Aorta (tissue), 5 donors: Measurements from ENCODE around the gene NOTCH4. TPM values are rescaled to one million over a fixed set of nuclear protein-coding genes. Genes with fewer than 3 reads are reported as not detected.
"Not testable (repeated sequence)": the region's sequence is repeated elsewhere in the genome, so short reads cannot be mapped to it uniquely, and the experiment has no call there.

Experiments
- ATAC-seq: fragments of 200-7000 bp; cut with Tn5 transposase; one replicate; pipeline ENCODE4 v1.9.1; 2022; ENCODE audit warnings: moderate library complexity; ENCODE audit not compliant: low FRiP score
- DNase-seq, 2 donors: peaks; one replicate each; pipeline ENCODE4 v3.0.0-alpha.2; 2020
- H3K27ac ChIP-seq, 2 donors: one replicate each; pipeline ENCODE4 v1.5.1; 2013; ENCODE audit warnings: low read length in 2 of 2, mild to moderate bottlenecking in 2 of 2, moderate library complexity in 2 of 2, control low read depth in 1 of 2, inconsistent platforms in 1 of 2, low read depth in 1 of 2
- H3K27me3 ChIP-seq, 2 donors: one replicate each; pipeline ENCODE4 v1.6.1; 2013; ENCODE audit warnings: control low read depth in 1 of 2, low read length in 1 of 2, mild to moderate bottlenecking in 1 of 2, moderate library complexity in 1 of 2; ENCODE audit not compliant: insufficient read depth in 2 of 2, control insufficient read depth in 1 of 2
- H3K36me3 ChIP-seq, 2 donors: one replicate each; pipeline ENCODE4 v1.6.1; 2013; ENCODE audit warnings: control low read depth in 1 of 2, low read length in 1 of 2, mild to moderate bottlenecking in 1 of 2; ENCODE audit not compliant: insufficient read depth in 2 of 2, control insufficient read depth in 1 of 2
- H3K4me1 ChIP-seq, 2 donors: one replicate each; pipeline ENCODE4 v1.6.1; 2013; ENCODE audit warnings: low read length in 2 of 2, control low read depth in 1 of 2, mild to moderate bottlenecking in 1 of 2, moderate library complexity in 1 of 2; ENCODE audit not compliant: insufficient read depth in 2 of 2, control insufficient read depth in 1 of 2
- H3K4me3 ChIP-seq, 2 donors: one replicate each; pipeline ENCODE4 v1.5.1; 2013; ENCODE audit warnings: low read length in 2 of 2, control low read depth in 1 of 2, mild to moderate bottlenecking in 1 of 2
- H3K9me3 ChIP-seq: one replicate; pipeline ENCODE4 v1.6.1; 2013; ENCODE audit warnings: mild to moderate bottlenecking, low read length; ENCODE audit not compliant: control insufficient read depth
- WGBS, 2 donors: extraction: QIAGEN DNeasy Blood & Tissue Kit; methylation state at CpG; one replicate each; pipeline ENCODE4 v1.1.7; 2013; 5-methylcytosine and 5-hydroxymethylcytosine counted together
- intact Hi-C, 2 donors: fragments of 100-400 bp; cut with DNase I; formaldehyde crosslinking; loops; one replicate each; pipeline versions ENCODE4 v1.14.2 to v1.15.0; 2022
- polyA plus RNA-seq, 2 donors: library from polyadenylated mRNA; stranded (reverse); fragments of 200-250 nt; gene quantifications; one replicate each; pipeline ENCODE4 v1.2.3, GENCODE V29; 2013
- total RNA-seq, 2 donors: library from RNA; stranded (reverse); fragmentation: NEBNext Ultra II Directional; extraction: Animal tissue kit (Norgen Biotek cat#: 25700); gene quantifications; one replicate each; pipeline ENCODE4 v1.2.1, GENCODE V29; 2021
- donor health status: healthy with polysubstance abuse.
- donor health status: Bipolar disorder and iron deficiency.
- donor health status: DM: no; HTN: no; CAD: no.
- donor health status: DM: no; HTN: no; CAD: no.
- donor health status: DM: yes; HTN: yes; CAD: no.

The NOTCH4 gene
- total and polyA plus RNA-seq, 4 donors, result 4.0 to 64.4 (median 21.3) TPM

- ATAC-seq, result no peak
- intact Hi-C loops, result no loop called here
- 90 to 91% methylated on average over 6 of the region's 6 CpGs for WGBS, 2 donors
- H3K9me3 ChIP-seq, result no peaks in the 10 kb centered on the region
- H3K36me3 ChIP-seq, result no peaks in the 10 kb centered on the region
- no peak for DNase-seq
- no peak overlapping the region for H3K27ac ChIP-seq
- no peak overlapping the region for H3K4me3 ChIP-seq
- H3K4me1 ChIP-seq, result no peaks in the 10 kb centered on the region
- no peaks in the 10 kb centered on the region for H3K27me3 ChIP-seq
These were observed 10.2 kb downstream of the NOTCH4 start for GRCh38 chr6:32213649-32214048.

GRCh38 chr6:32212076-32212760 is 11.6 kb downstream of the NOTCH4 start:
- WGBS, 2 donors, result 60 to 70% methylated on average over 12 of the region's 12 CpGs
- Histone ChIP-seq H3K9me3 (no peaks in the 10 kb centered on the region), H3K4me3 (no peak overlapping the region), H3K27ac (no peak overlapping the region), H3K36me3 (no peaks in the 10 kb centered on the region), H3K27me3 (no peaks in the 10 kb centered on the region), H3K4me1 (no peaks in the 10 kb centered on the region)
- DNase-seq (no peak), ATAC-seq (no peak)
- intact Hi-C loops, result no loop called here

- H3K9me3 ChIP-seq, ATAC-seq, H3K4me3 ChIP-seq, DNase-seq, H3K36me3 ChIP-seq, H3K27me3 ChIP-seq, H3K4me1 ChIP-seq, intact Hi-C loops, H3K27ac ChIP-seq: not testable (repeated sequence)
- 86% methylated on average over 4 of the region's 4 CpGs for WGBS, 2 donors
These were observed 12.4 kb downstream of the NOTCH4 start for GRCh38 chr6:32211432-32211831.

GRCh38 chr6:32210191-32210601 is 13.7 kb downstream of the NOTCH4 start:
- ATAC-seq, result no peak

GRCh38 chr6:32208996-32209395 is 14.9 kb downstream of the NOTCH4 start:
- intact Hi-C loops, result no loop called here
- Histone ChIP-seq H3K27me3 (no peaks in the 10 kb centered on the region), H3K9me3 (no peaks in the 10 kb centered on the region), H3K4me3 (no peak overlapping the region), H3K4me1 (no peaks in the 10 kb centered on the region), H3K36me3 (no peaks in the 10 kb centered on the region), H3K27ac (no peak overlapping the region)
- WGBS, 2 donors, result 80 to 82% methylated on average over 1 of the region's 1 CpG
- DNase-seq, result no peak
- ATAC-seq, result no peak

More at GRCh38 chr6:32210191-32210601, 13.7 kb downstream of the NOTCH4 start:
- H3K27me3 ChIP-seq, result no peaks in the 10 kb centered on the region
- no peaks in the 10 kb centered on the region for H3K9me3 ChIP-seq
- no peak for DNase-seq
- intact Hi-C loops, result no loop called here
- no peaks in the 10 kb centered on the region for H3K36me3 ChIP-seq
- H3K4me3 ChIP-seq, result no peak overlapping the region
- no peaks in the 10 kb centered on the region for H3K4me1 ChIP-seq
- H3K27ac ChIP-seq, result no peak overlapping the region
- WGBS, 2 donors, result 85 to 86% methylated on average over 5 of the region's 5 CpGs

GRCh38 chr6:32204268-32204715 is 19.6 kb downstream of the NOTCH4 start:
- Histone ChIP-seq H3K4me3 (no peak overlapping the region), H3K9me3 (no peaks in the 10 kb centered on the region), H3K4me1 (no peaks in the 10 kb centered on the region), H3K27me3 (no peaks in the 10 kb centered on the region), H3K27ac (no peak overlapping the region), H3K36me3 (no peaks in the 10 kb centered on the region)
- intact Hi-C loops, result no loop called here
- WGBS, 2 donors, result 75 to 78% methylated on average over 3 of the region's 3 CpGs
- ATAC-seq, result no peak
- no peak for DNase-seq

- Histone ChIP-seq H3K9me3 (no peaks in the 10 kb centered on the region), H3K4me1 (no peaks in the 10 kb centered on the region), H3K4me3 (no peak overlapping the region), H3K27me3 (no peaks in the 10 kb centered on the region), H3K36me3 (no peaks in the 10 kb centered on the region), H3K27ac (no peak overlapping the region)
- no peak for ATAC-seq
- no peak for DNase-seq
- intact Hi-C loops, result no loop called here
- 77 to 83% methylated on average over 9 of the region's 9 CpGs for WGBS, 2 donors
These were observed 20.2 kb downstream of the NOTCH4 start for GRCh38 chr6:32203426-32204267.

GRCh38 chr6:32202186-32202585 is 21.7 kb downstream of the NOTCH4 start:
- 81 to 85% methylated on average over 9 of the region's 9 CpGs for WGBS, 2 donors
- DNase-seq, result no peak
- H3K9me3 ChIP-seq, result no peaks in the 10 kb centered on the region
- H3K27me3 ChIP-seq, result no peaks in the 10 kb centered on the region
- intact Hi-C loops, result no loop called here
- no peaks in the 10 kb centered on the region for H3K4me1 ChIP-seq
- H3K27ac ChIP-seq, result no peak overlapping the region
- no peaks in the 10 kb centered on the region for H3K36me3 ChIP-seq
- no peak overlapping the region for H3K4me3 ChIP-seq
- ATAC-seq, result no peak
